K562 (cell line): ENCODE measurements around the gene CBX1. TPM values are rescaled to one million over a fixed set of nuclear protein-coding genes. Genes with fewer than 3 reads are reported as not detected.

Experiments
- ATF4 ChIP-seq: fragments of 450-650 bp; formaldehyde crosslinking; IDR thresholded peaks from 2 replicates; pipeline ENCODE4 v1.4.0; 2022; ENCODE audit warnings: mild to moderate bottlenecking, moderate library complexity
- BDP1 ChIP-seq: IDR thresholded peaks from 3 replicates; pipeline ENCODE4 v1.6.1; 2011; ENCODE audit not compliant: insufficient read length, insufficient read depth
- CREB1 ChIP-seq, 2 experiments: sonication (generic) in 1 of 2; formaldehyde crosslinking in 1 of 2; IDR thresholded peaks; 2 replicates each; pipeline versions ENCODE4 v1.6.1 to v1.8.0; 2012 to 2022; ENCODE audit warnings: inconsistent platforms in 1 of 2, mild to moderate bottlenecking in 1 of 2, missing genetic modification reagents in 1 of 2, moderate library complexity in 1 of 2
- CREM ChIP-seq: IDR thresholded peaks from 2 replicates; pipeline ENCODE4 v1.6.1; 2014; ENCODE audit warnings: antibody characterized with exemption, low read depth
- FOXO4 ChIP-seq: fragments of 450-650 bp; formaldehyde crosslinking; IDR thresholded peaks from 2 replicates; pipeline ENCODE4 v1.4.0; 2020; ENCODE audit warnings: mild to moderate bottlenecking, moderate library complexity
- GATAD2A ChIP-seq: fragments of 450-650 bp; IDR thresholded peaks from 2 replicates; pipeline ENCODE4 v1.6.1; 2017
- HDGF ChIP-seq: fragments of 450-650 bp; IDR thresholded peaks from 2 replicates; pipeline ENCODE4 v1.6.1; 2016
- HINFP ChIP-seq: fragments of 450-650 bp; conservative IDR thresholded peaks from 2 replicates; pipeline ENCODE4 v1.6.1; 2016; ENCODE audit warnings: missing genetic modification characterization, low read depth, mild to moderate bottlenecking, control low read depth, missing compliant biosample characterization
- MYNN ChIP-seq, 2 experiments: sonication (generic); formaldehyde crosslinking in 1 of 2; IDR thresholded peaks; 2 replicates each; pipeline versions ENCODE4 v1.5.0 to v1.6.1; 2016 to 2020; ENCODE audit warnings: antibody characterized with exemption in 1 of 2, missing genetic modification reagents in 1 of 2
- RAD21 ChIP-seq, 2 experiments: fragments of 250-450 bp in 1 of 2; fragments of 450-650 bp in 1 of 2; sonication (Bioruptor Pico) in 1 of 2; formaldehyde crosslinking in 1 of 2; IDR thresholded peaks in 1 of 2; conservative IDR thresholded peaks in 1 of 2; 2 replicates each; pipeline versions ENCODE4 v1.4.0 to v1.8.0; 2020 to 2022; ENCODE audit warnings: mild to moderate bottlenecking in 2 of 2, moderate library complexity in 1 of 2
- SAFB ChIP-seq: fragments of 200-400 bp; formaldehyde crosslinking; IDR thresholded peaks from 2 replicates; pipeline ENCODE4 v1.6.1; 2017; ENCODE audit warnings: low read depth, low read length, borderline replicate concordance
- SETDB1 ChIP-seq: IDR thresholded peaks from one replicate; pipeline ENCODE4 v1.6.1; 2012; ENCODE audit warnings: low read length, control low read depth, inconsistent platforms
- SNAPC5 ChIP-seq: fragments of 250-450 bp; sonication (Bioruptor Pico); IDR thresholded peaks from 2 replicates; pipeline ENCODE4 v1.8.0; 2021; ENCODE audit warnings: moderate library complexity, mild to moderate bottlenecking, inconsistent platforms
- SRSF7 ChIP-seq: fragments of 200-400 bp; formaldehyde crosslinking; optimal IDR thresholded peaks from 2 replicates; pipeline ENCODE3; 2017; ENCODE audit warnings: mild to moderate bottlenecking, low read depth, low read length
- TSC22D4 ChIP-seq: fragments of 450-650 bp; IDR thresholded peaks from 2 replicates; pipeline ENCODE4 v1.6.1; 2016; ENCODE audit warnings: missing genetic modification characterization, missing biosample characterization, control low read depth
- XRCC4 ChIP-seq: IDR thresholded peaks from one replicate; pipeline ENCODE4 v1.6.1; 2011; ENCODE audit not compliant: insufficient read depth, insufficient read length; ENCODE audit errors: extremely low read depth
- ZHX1 ChIP-seq: fragments of 150-350 bp; conservative IDR thresholded peaks from 2 replicates; pipeline ENCODE4 v1.6.1; 2014; ENCODE audit warnings: low read length
- ZNF512 ChIP-seq: IDR thresholded peaks from 2 replicates; pipeline ENCODE4 v1.6.1; 2016; ENCODE audit warnings: missing genetic modification characterization, missing compliant biosample characterization
- polyA plus RNA-seq, 8 experiments: library from polyadenylated mRNA; depleted of rRNA in 4 of 8; stranded (reverse) in 5 of 8; unstranded in 3 of 8; fragments of >200 nt; fragmentation: Nextera tagmentation in 2 of 8; fragmentation: Illumina TruSeq in 1 of 8; extraction: Ambion mirVana in 2 of 8; extraction: Trizol in 1 of 8; gene quantifications; 2 replicates each; pipeline versions ENCODE4 v1.2.1 to v1.2.3, GENCODE V29; 2011 to 2014; ENCODE audit warnings: inconsistent platforms in 1 of 8, missing spikeins in 1 of 8
- total RNA-seq, 7 experiments: library from RNA; depleted of rRNA in 6 of 7; stranded (reverse); fragments of >200 nt in 6 of 7; fragmentation: Illumina TruSeq in 2 of 7; extraction: Trizol in 2 of 7; gene quantifications; 2 replicates each; pipeline versions ENCODE4 v1.2.1 to v1.2.3, GENCODE V29; 2011 to 2021; ENCODE audit warnings: low replicate concordance in 1 of 7

Gene CBX1
- total and polyA plus RNA-seq, 9 of the 15 experiments (the other 6 are each of a cell fraction or from before 2014, with no cell fraction given), result 10.6 to 95.7 (median 52.7) TPM

- TF ChIP-seq ZHX1, result no peak
- TF ChIP-seq SRSF7, result no peak
- no peak for TF ChIP-seq MYNN (IDR thresholded peaks at IDR 0.05)
- no peak for TF ChIP-seq MYNN (CRISPR knock-in tag; IDR thresholded peaks at IDR 0.05)
- no peak for TF ChIP-seq SAFB
- no peak for TF ChIP-seq TSC22D4 (tag)
- TF ChIP-seq GATAD2A, result 0 out of 2 replicates have a peak, but pooled peaks have one; percentile 6
- TF ChIP-seq CREM, result peak; percentile 34; the same call in 1 of the 2 replicates
- no peak for TF ChIP-seq CREB1 (IDR thresholded peaks at IDR 0.05)
- TF ChIP-seq CREB1 (CRISPR knock-in tag; IDR thresholded peaks at IDR 0.05), result peak; percentile 57; the same call in 1 of the 2 replicates
- TF ChIP-seq RAD21 (CRISPR knock-in tag; conservative IDR thresholded peaks at IDR 0.05 in 1 of 2, IDR thresholded peaks at IDR 0.05 in 1 of 2), result no peak
- no peak for TF ChIP-seq SNAPC5 (CRISPR knock-in tag)
- no peak for TF ChIP-seq HINFP (tag)
- TF ChIP-seq ZNF512 (tag), result peak; percentile 88
- TF ChIP-seq BDP1, result no peak
- TF ChIP-seq XRCC4, result no peak
- no peak for TF ChIP-seq ATF4 (CRISPR knock-in tag)
- no peak for TF ChIP-seq FOXO4
- peak; percentile 71; the same call in 1 of the 2 replicates for TF ChIP-seq HDGF
- no peak for TF ChIP-seq SETDB1
Observed at GRCh38 chr17:48024149-48025039, 76.9 kb downstream of the CBX1 start (continued).
